HuH-7.5 (cell line): ENCODE measurements around the gene RAD50.

Source experiments
- DNase-seq: peaks from one replicate; pipeline ENCODE4 v3.0.0; 2011; ENCODE audit warnings: low spot score

Gene RAD50

GRCh38 chr5:132662004-132662401 lies 105.2 kb downstream of the RAD50 start:
- DNase-seq = no peak

- no peak for DNase-seq
Observed at GRCh38 chr5:132662925-132663770, 106.4 kb downstream of the RAD50 start.

GRCh38 chr5:132663771-132664695 lies 107.3 kb downstream of the RAD50 start:
- DNase-seq = no peak

- no peak for DNase-seq
Observed at GRCh38 chr5:132664696-132665209, 108.0 kb downstream of the RAD50 start.

GRCh38 chr5:132665574-132666080 lies 108.8 kb downstream of the RAD50 start:
- DNase-seq = no peak

GRCh38 chr5:132666310-132667123 lies 109.7 kb downstream of the RAD50 start:
- DNase-seq = no peak

- DNase-seq = no peak
Observed at GRCh38 chr5:132667309-132667708, 110.5 kb downstream of the RAD50 start.

- DNase-seq = no peak
Observed at GRCh38 chr5:132667761-132668705, 111.3 kb downstream of the RAD50 start.

- no peak for DNase-seq
Observed at GRCh38 chr5:132668706-132669454, 112.1 kb downstream of the RAD50 start.

GRCh38 chr5:132669455-132669820 lies 112.7 kb downstream of the RAD50 start:
- no peak for DNase-seq

GRCh38 chr5:132669966-132670882 lies 113.4 kb downstream of the RAD50 start:
- no peak for DNase-seq

GRCh38 chr5:132671000-132671399 lies 114.2 kb downstream of the RAD50 start:
- no peak for DNase-seq

- DNase-seq = no peak
Observed at GRCh38 chr5:132673488-132673887, 116.7 kb downstream of the RAD50 start.

GRCh38 chr5:132673939-132674630 lies 117.3 kb downstream of the RAD50 start, which contains the start of gene IL4:
Gene IL4 (plus strand): TSS chr5:132673989. CDS start chr5:132674051, 62 bp downstream.
- no peak for DNase-seq

- DNase-seq = no peak
Observed at GRCh38 chr5:132674671-132675506, 118.1 kb downstream of the RAD50 start.

GRCh38 chr5:132675936-132676689 lies 119.3 kb downstream of the RAD50 start:
- no peak for DNase-seq
